ENCODE data around the gene NEK6.

DNA sequence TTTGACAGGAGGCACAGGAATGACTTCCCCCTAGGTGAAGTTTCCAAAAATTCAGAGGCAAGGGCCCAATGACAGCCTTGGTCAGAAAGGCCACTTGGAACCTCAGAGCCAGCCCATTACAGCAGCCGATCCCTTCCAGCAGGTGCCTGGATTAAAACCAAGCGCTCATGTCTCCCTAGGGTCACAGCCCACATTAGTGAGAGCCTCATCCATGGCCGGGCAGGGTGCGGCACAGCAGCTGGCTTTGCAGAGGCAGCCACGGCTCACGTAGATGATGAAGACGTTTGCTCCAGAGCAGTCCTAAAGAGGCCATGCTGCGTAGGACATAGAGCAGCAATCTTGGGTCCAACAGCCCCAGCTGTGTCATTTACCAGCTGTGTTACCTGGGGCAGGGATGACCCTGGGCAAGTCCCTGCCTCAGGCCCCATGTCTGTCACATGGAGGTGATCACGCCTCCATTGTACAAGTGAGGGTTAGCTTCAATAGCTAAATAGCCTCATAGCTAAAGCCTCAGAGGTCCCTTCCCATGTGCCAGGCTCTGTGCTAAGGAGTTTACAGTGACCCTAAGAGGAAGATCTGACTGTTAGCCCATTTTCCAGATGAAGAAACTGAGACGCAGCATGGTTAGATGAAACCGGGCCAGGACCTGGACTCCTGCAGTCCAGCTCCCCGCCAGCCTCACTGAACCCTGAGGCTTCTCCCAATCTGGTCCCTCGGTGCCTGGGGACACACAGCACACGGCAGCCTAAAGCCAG lies 39.2 kb downstream of the NEK6 start:
- TF ChIP-seq RFX7 (CRISPR knock-in tag; IDR thresholded peaks at IDR 0.05), result no peak
- TF ChIP-seq, protein P1, sequence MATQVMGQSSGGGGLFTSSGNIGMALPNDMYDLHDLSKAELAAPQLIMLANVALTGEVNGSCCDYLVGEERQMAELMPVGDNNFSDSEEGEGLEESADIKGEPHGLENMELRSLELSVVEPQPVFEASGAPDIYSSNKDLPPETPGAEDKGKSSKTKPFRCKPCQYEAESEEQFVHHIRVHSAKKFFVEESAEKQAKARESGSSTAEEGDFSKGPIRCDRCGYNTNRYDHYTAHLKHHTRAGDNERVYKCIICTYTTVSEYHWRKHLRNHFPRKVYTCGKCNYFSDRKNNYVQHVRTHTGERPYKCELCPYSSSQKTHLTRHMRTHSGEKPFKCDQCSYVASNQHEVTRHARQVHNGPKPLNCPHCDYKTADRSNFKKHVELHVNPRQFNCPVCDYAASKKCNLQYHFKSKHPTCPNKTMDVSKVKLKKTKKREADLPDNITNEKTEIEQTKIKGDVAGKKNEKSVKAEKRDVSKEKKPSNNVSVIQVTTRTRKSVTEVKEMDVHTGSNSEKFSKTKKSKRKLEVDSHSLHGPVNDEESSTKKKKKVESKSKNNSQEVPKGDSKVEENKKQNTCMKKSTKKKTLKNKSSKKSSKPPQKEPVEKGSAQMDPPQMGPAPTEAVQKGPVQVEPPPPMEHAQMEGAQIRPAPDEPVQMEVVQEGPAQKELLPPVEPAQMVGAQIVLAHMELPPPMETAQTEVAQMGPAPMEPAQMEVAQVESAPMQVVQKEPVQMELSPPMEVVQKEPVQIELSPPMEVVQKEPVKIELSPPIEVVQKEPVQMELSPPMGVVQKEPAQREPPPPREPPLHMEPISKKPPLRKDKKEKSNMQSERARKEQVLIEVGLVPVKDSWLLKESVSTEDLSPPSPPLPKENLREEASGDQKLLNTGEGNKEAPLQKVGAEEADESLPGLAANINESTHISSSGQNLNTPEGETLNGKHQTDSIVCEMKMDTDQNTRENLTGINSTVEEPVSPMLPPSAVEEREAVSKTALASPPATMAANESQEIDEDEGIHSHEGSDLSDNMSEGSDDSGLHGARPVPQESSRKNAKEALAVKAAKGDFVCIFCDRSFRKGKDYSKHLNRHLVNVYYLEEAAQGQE (IDR thresholded peaks at IDR 0.05; ENCODE audit: borderline replicate concordance), result no peak
- TF ChIP-seq, protein P1 (CRISPR knock-in tag; IDR thresholded peaks at IDR 0.05; ENCODE audit: low read depth), result no peak
- TF ChIP-seq DNMT1 (IDR thresholded peaks at IDR 0.05), result no peak
- TF ChIP-seq ZNF140 (CRISPR knock-in tag; IDR thresholded peaks at IDR 0.05), result no peak
- no peak for TF ChIP-seq MAZ (CRISPR knock-in tag; conservative IDR thresholded peaks at IDR 0.05 in 1 of 2, IDR thresholded peaks at IDR 0.05 in 1 of 2)
- no peak for TF ChIP-seq PML (IDR thresholded peaks at IDR 0.05; ENCODE audit: low read length)
- no peak for TF ChIP-seq GATAD2A (IDR thresholded peaks at IDR 0.05)
- no peak for TF ChIP-seq RAD51 (IDR thresholded peaks at IDR 0.05; ENCODE audit: borderline replicate concordance, low read depth)
- TF ChIP-seq, protein P2, sequence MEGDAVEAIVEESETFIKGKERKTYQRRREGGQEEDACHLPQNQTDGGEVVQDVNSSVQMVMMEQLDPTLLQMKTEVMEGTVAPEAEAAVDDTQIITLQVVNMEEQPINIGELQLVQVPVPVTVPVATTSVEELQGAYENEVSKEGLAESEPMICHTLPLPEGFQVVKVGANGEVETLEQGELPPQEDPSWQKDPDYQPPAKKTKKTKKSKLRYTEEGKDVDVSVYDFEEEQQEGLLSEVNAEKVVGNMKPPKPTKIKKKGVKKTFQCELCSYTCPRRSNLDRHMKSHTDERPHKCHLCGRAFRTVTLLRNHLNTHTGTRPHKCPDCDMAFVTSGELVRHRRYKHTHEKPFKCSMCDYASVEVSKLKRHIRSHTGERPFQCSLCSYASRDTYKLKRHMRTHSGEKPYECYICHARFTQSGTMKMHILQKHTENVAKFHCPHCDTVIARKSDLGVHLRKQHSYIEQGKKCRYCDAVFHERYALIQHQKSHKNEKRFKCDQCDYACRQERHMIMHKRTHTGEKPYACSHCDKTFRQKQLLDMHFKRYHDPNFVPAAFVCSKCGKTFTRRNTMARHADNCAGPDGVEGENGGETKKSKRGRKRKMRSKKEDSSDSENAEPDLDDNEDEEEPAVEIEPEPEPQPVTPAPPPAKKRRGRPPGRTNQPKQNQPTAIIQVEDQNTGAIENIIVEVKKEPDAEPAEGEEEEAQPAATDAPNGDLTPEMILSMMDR (IDR thresholded peaks at IDR 0.05 in 2 of 3, conservative IDR thresholded peaks at IDR 0.05 in 1 of 3; ENCODE audit: insufficient read depth in 2 of 3, low read depth in 1 of 3, low read length in 3 of 3), result no peak
- no peak for TF ChIP-seq POLR2A (conservative IDR thresholded peaks at IDR 0.05)

Data from K562 (cell line).